Progenitor cell of endocrine pancreas (in vitro differentiated cells): ENCODE measurements around the gene SDF4. TPM values are rescaled to one million over a fixed set of nuclear protein-coding genes. Genes with fewer than 3 reads are reported as not detected.

ENCODE experiments used
- DNase-seq: peaks from one replicate; pipeline ENCODE4 v3.0.0; 2021; ENCODE audit warnings: low spot score; ENCODE audit not compliant: unreplicated experiment
- H3K27ac Mint-ChIP-seq: 2 replicates; pipeline ENCODE4 v1.8.0; 2021; ENCODE audit warnings: mild to moderate bottlenecking, moderate library complexity, mixed read lengths
- H3K27me3 Mint-ChIP-seq: 2 replicates; pipeline ENCODE4 v1.8.0; 2021; ENCODE audit warnings: mixed read lengths
- H3K36me3 Mint-ChIP-seq: 2 replicates; pipeline ENCODE4 v1.8.0; 2022; ENCODE audit warnings: mixed read lengths; ENCODE audit not compliant: insufficient read depth
- H3K4me1 Mint-ChIP-seq: 2 replicates; pipeline ENCODE4 v1.8.0; 2021; ENCODE audit warnings: low read depth, mixed read lengths
- H3K4me3 Mint-ChIP-seq: 2 replicates; pipeline ENCODE4 v1.8.0; 2021; ENCODE audit warnings: low read depth, mild to moderate bottlenecking, moderate library complexity, mixed read lengths
- H3K9me3 Mint-ChIP-seq: 2 replicates; pipeline ENCODE4 v1.8.0; 2021; ENCODE audit warnings: low read depth, mixed read lengths
- total RNA-seq: library from RNA; stranded (reverse); gene quantifications from 2 replicates; pipeline ENCODE4 v1.2.1, GENCODE V29; 2021
- TF ChIP-seq, protein P1 (sequence below): fragments of 200-600 bp; sonication (generic); IDR thresholded peaks from one replicate; pipeline ENCODE4 v1.5.0; 2021; ENCODE audit warnings: antibody characterized with exemption, mild to moderate bottlenecking; ENCODE audit not compliant: unreplicated experiment

The SDF4 gene
- total RNA-seq, 1 donor from 2014 or later: 107 TPM

GRCh38 chr1:1259119-1259488, 27.3 kb upstream of the SDF4 start:
- Mint-ChIP-seq H3K4me1 (no peaks in the 10 kb centered on the region), H3K36me3 (peaks cover 22% of the 10 kb centered on the region), H3K4me3 (no peak overlapping the region), H3K27me3 (no peaks in the 10 kb centered on the region), H3K9me3 (no peaks in the 10 kb centered on the region), H3K27ac (no peak overlapping the region)
- TF ChIP-seq, protein P1, sequence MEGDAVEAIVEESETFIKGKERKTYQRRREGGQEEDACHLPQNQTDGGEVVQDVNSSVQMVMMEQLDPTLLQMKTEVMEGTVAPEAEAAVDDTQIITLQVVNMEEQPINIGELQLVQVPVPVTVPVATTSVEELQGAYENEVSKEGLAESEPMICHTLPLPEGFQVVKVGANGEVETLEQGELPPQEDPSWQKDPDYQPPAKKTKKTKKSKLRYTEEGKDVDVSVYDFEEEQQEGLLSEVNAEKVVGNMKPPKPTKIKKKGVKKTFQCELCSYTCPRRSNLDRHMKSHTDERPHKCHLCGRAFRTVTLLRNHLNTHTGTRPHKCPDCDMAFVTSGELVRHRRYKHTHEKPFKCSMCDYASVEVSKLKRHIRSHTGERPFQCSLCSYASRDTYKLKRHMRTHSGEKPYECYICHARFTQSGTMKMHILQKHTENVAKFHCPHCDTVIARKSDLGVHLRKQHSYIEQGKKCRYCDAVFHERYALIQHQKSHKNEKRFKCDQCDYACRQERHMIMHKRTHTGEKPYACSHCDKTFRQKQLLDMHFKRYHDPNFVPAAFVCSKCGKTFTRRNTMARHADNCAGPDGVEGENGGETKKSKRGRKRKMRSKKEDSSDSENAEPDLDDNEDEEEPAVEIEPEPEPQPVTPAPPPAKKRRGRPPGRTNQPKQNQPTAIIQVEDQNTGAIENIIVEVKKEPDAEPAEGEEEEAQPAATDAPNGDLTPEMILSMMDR: no peak
- DNase-seq: no peak

- peaks cover 27% of the 10 kb centered on the region for H3K36me3 Mint-ChIP-seq
- TF ChIP-seq, protein P1: no peak
- no peaks in the 10 kb centered on the region for H3K4me1 Mint-ChIP-seq
- no peak for DNase-seq
- peak overlapping the region; percentile 56 for H3K27ac Mint-ChIP-seq
- no peak overlapping the region for H3K4me3 Mint-ChIP-seq
- no peaks in the 10 kb centered on the region for H3K9me3 Mint-ChIP-seq
- H3K27me3 Mint-ChIP-seq: no peaks in the 10 kb centered on the region
Observed at GRCh38 chr1:1256956-1257871, 25.4 kb upstream of the SDF4 start.

- peaks cover 22% of the 10 kb centered on the region for H3K36me3 Mint-ChIP-seq
- H3K4me1 Mint-ChIP-seq: no peaks in the 10 kb centered on the region
- no peak overlapping the region for H3K4me3 Mint-ChIP-seq
- H3K27me3 Mint-ChIP-seq: no peaks in the 10 kb centered on the region
- no peak for DNase-seq
- no peak overlapping the region for H3K27ac Mint-ChIP-seq
- H3K9me3 Mint-ChIP-seq: no peaks in the 10 kb centered on the region
- TF ChIP-seq, protein P1: no peak
Observed at GRCh38 chr1:1255611-1256010, 23.8 kb upstream of the SDF4 start.

GRCh38 chr1:1255078-1255477, 23.3 kb upstream of the SDF4 start:
- H3K27me3 Mint-ChIP-seq: no peaks in the 10 kb centered on the region
- DNase-seq: no peak
- no peak overlapping the region for H3K4me3 Mint-ChIP-seq
- no peaks in the 10 kb centered on the region for H3K9me3 Mint-ChIP-seq
- TF ChIP-seq, protein P1: no peak
- no peaks in the 10 kb centered on the region for H3K4me1 Mint-ChIP-seq
- peaks cover 22% of the 10 kb centered on the region for H3K36me3 Mint-ChIP-seq
- H3K27ac Mint-ChIP-seq: no peak overlapping the region

DNA sequence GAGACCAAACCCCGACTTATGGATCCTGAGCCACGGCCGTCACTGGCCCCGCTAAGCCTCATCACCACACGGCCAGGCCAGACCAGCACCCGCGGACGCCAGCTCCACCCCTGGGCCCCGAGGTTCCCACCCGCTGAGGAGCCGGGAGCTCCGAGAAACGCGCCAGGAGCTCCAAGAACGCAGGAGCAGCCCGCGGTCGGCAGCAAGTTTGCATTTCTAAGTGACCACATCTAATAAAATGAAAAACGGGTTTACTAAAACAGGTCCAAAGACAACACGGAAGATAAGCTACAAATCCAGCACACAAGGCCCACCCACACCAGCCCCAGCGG, 22.8 kb upstream of the SDF4 start:
- TF ChIP-seq, protein P1: no peak
- no peak for DNase-seq
- Mint-ChIP-seq H3K27ac (no peak overlapping the region), H3K4me3 (no peak overlapping the region), H3K9me3 (no peaks in the 10 kb centered on the region), H3K36me3 (peaks cover 18% of the 10 kb centered on the region), H3K4me1 (no peaks in the 10 kb centered on the region), H3K27me3 (no peaks in the 10 kb centered on the region)
